HepG2 (cell line): ENCODE data around the gene SDE2. TPM values are rescaled to one million over a fixed set of nuclear protein-coding genes. Genes with fewer than 3 reads are reported as not detected.

ENCODE experiments used
- ATAC-seq: fragments of 200-7000 bp; cut with Tn5 transposase; 3 replicates; pipeline ENCODE4 v1.9.1; 2020; ENCODE audit warnings: mild to moderate bottlenecking, moderate library complexity
- BruUV-seq: library from RNA; stranded (reverse); fragments of 400-500 nt; replicated peaks from 2 replicates; lab custom pipeline; 2021; lab: Mats Ljungman, UMichigan
- CTCF ChIA-PET: fragments of 300-600 bp; formaldehyde crosslinking; extraction: SDS; loops from one replicate; lab custom pipeline; 2021; ENCODE audit warnings: low total read pairs, inconsistent platforms, low intra/inter-chr PET ratio; lab: Yijun Ruan, JAX
- POLR2A ChIA-PET: fragments of 350-600 bp; sonication (Branson Sonifier 250); formaldehyde crosslinking; loops from one replicate; lab custom pipeline; 2020; ENCODE audit warnings: antibody characterized with exemption, inconsistent platforms; lab: Yijun Ruan, JAX
- DNase-seq: peaks from one replicate; pipeline ENCODE4 v3.0.0-alpha.2; 2015; ENCODE audit warnings: low spot score
- FAIRE-seq: peaks from 3 replicates; lab custom pipeline; 2011; peaks lifted over from hg19 to GRCh38; lab: Jason Lieb, UNC
- H2AFZ ChIP-seq: one replicate; pipeline ENCODE4 v1.6.1; 2011; ENCODE audit warnings: low read length, inconsistent platforms
- H3K27ac ChIP-seq: fragments of 300-600 bp; 3 replicates; pipeline ENCODE4 v1.8.0; 2011; ENCODE audit warnings: mixed run types, mild to moderate bottlenecking, mixed read lengths, low read length, inconsistent platforms; ENCODE audit not compliant: insufficient read depth; ENCODE audit errors: extremely low read length
- H3K27me3 ChIP-seq, 2 experiments: fragments of 200-600 bp in 1 of 2; 2 replicates in 1 of 2; 3 replicates in 1 of 2; pipeline versions ENCODE4 v1.6.0 to v1.8.0; 2011; ENCODE audit warnings: low read length in 2 of 2, mild to moderate bottlenecking in 2 of 2, moderate library complexity in 2 of 2, inconsistent platforms in 1 of 2; ENCODE audit not compliant: insufficient read depth in 2 of 2, control insufficient read depth in 1 of 2
- H3K36me3 ChIP-seq, 2 experiments: fragments of 200-600 bp in 1 of 2; replicated peaks in 1 of 2; 2 replicates in 1 of 2; 3 replicates in 1 of 2; pipeline versions ENCODE4 v1.5.1 to v1.8.0; 2011; ENCODE audit warnings: low read length in 2 of 2, inconsistent platforms in 1 of 2; ENCODE audit not compliant: insufficient read depth in 2 of 2, control insufficient read depth in 1 of 2
- H3K4me1 ChIP-seq: 2 replicates; pipeline ENCODE4 v1.5.1; 2012; ENCODE audit warnings: low read length, inconsistent platforms; ENCODE audit not compliant: insufficient read depth
- H3K4me2 ChIP-seq: 2 replicates; pipeline ENCODE4 v1.6.0; 2011; ENCODE audit warnings: low read depth, low read length, inconsistent platforms
- H3K4me3 ChIP-seq, 3 experiments: fragments of 200-600 bp in 1 of 3; sonication (generic), shearing (Covaris generic) in 1 of 3; replicated peaks in 1 of 3; 2 replicates each; pipeline ENCODE4 v1.5.1; 2011 to 2016; ENCODE audit warnings: low read length in 3 of 3, inconsistent platforms in 2 of 3, low read depth in 2 of 3, mild to moderate bottlenecking in 2 of 3, control low read depth in 1 of 3, mixed read lengths in 1 of 3; ENCODE audit not compliant: insufficient read depth in 1 of 3
- H3K79me2 ChIP-seq: one replicate; pipeline ENCODE4 v1.6.1; 2011; ENCODE audit warnings: low read length, inconsistent platforms; ENCODE audit not compliant: insufficient read depth
- H3K9ac ChIP-seq: 2 replicates; pipeline ENCODE4 v1.6.0; 2011; ENCODE audit warnings: mild to moderate bottlenecking, low read depth, low read length, inconsistent platforms; ENCODE audit not compliant: insufficient read depth
- H3K9me3 ChIP-seq: 2 replicates; pipeline ENCODE4 v1.5.1; 2012; ENCODE audit warnings: mild to moderate bottlenecking, low read length
- H4K20me1 ChIP-seq: 2 replicates; pipeline ENCODE4 v1.6.0; 2011; ENCODE audit warnings: inconsistent platforms, mild to moderate bottlenecking, low read length, moderate library complexity; ENCODE audit not compliant: insufficient read depth
- GLI4 ChIP-seq: sonication (generic); formaldehyde crosslinking; IDR thresholded peaks from 2 replicates; pipeline ENCODE4 v1.5.1; 2020; ENCODE audit warnings: missing genetic modification reagents, mild to moderate bottlenecking, moderate library complexity, borderline replicate concordance
- KAT8 ChIP-seq: IDR thresholded peaks from 2 replicates; pipeline ENCODE4 v1.6.1; 2016; ENCODE audit warnings: missing genetic modification reagents, missing compliant biosample characterization
- MZF1 ChIP-seq: sonication (generic); formaldehyde crosslinking; IDR thresholded peaks from 2 replicates; pipeline ENCODE4 v1.8.1; 2023; ENCODE audit warnings: mild to moderate bottlenecking, missing genetic modification reagents, borderline replicate concordance
- NFKB2 ChIP-seq: sonication (generic); formaldehyde crosslinking; IDR thresholded peaks from 2 replicates; pipeline ENCODE4 v1.4.0; 2020; ENCODE audit warnings: missing genetic modification reagents, borderline replicate concordance
- NR2F2 ChIP-seq: IDR thresholded peaks from 2 replicates; pipeline ENCODE4 v1.6.1; 2012; ENCODE audit warnings: low read depth, inconsistent platforms, borderline replicate concordance
- NR3C1 ChIP-seq: sonication (generic); formaldehyde crosslinking; IDR thresholded peaks from 2 replicates; pipeline ENCODE4 v1.4.0; 2020; ENCODE audit warnings: missing genetic modification reagents
- RELA ChIP-seq: sonication (generic); formaldehyde crosslinking; IDR thresholded peaks from 2 replicates; pipeline ENCODE4 v1.4.0; 2020; ENCODE audit warnings: missing genetic modification reagents
- SMARCC2 ChIP-seq: fragments of 450-650 bp; IDR thresholded peaks from 2 replicates; pipeline ENCODE4 v1.6.1; 2017; ENCODE audit warnings: antibody characterized with exemption, mild to moderate bottlenecking
- SRY ChIP-seq: sonication (generic); formaldehyde crosslinking; IDR thresholded peaks from 2 replicates; pipeline ENCODE4 v1.8.0; 2022; ENCODE audit warnings: mild to moderate bottlenecking, missing genetic modification reagents
- TBX2 ChIP-seq: sonication (generic); formaldehyde crosslinking; IDR thresholded peaks from 2 replicates; pipeline ENCODE4 v1.5.0; 2020; ENCODE audit warnings: missing genetic modification reagents, mild to moderate bottlenecking, borderline replicate concordance
- THAP9 ChIP-seq: sonication (generic); formaldehyde crosslinking; IDR thresholded peaks from 2 replicates; pipeline ENCODE4; 2020; ENCODE audit warnings: missing genetic modification reagents, mild to moderate bottlenecking, borderline replicate concordance
- ZNF136 ChIP-seq: sonication (generic); formaldehyde crosslinking; IDR thresholded peaks from 2 replicates; pipeline ENCODE4 v1.8.1; 2022; ENCODE audit warnings: low read depth, mild to moderate bottlenecking, moderate library complexity, missing genetic modification reagents
- WGBS: methylation state at CpG from one replicate; pipeline ENCODE4 v1.1.6; 2017; ENCODE audit warnings: low lambda C conversion rate; 5-methylcytosine and 5-hydroxymethylcytosine counted together
- in situ Hi-C: cut with HindIII; loops from 2 replicates; pipeline ENCODE4 v1.10.0; 2017; ENCODE audit warnings: low pct_unique_long_range_greater_than_20kb; ENCODE audit not compliant: extremely low pct_ligation_motif_present
- intact Hi-C: fragments of 100-400 bp; cut with micrococcal nuclease; formaldehyde crosslinking; loops from one replicate; pipeline ENCODE4 v1.10.0; 2022; ENCODE audit not compliant: unreplicated experiment
- polyA plus RNA-seq, 8 experiments: library from polyadenylated mRNA; depleted of rRNA in 3 of 8; stranded (reverse) in 7 of 8; unstranded in 1 of 8; fragments of >200 nt; fragmentation: Illumina TruSeq in 4 of 8; extraction: Trizol in 4 of 8; gene quantifications; 2 replicates each; pipeline versions ENCODE4 v1.2.1 to v1.2.3, GENCODE V29; 2011 to 2016; ENCODE audit warnings: low read depth in 4 of 8, missing spikeins in 1 of 8, mixed read lengths in 1 of 8; ENCODE audit not compliant: insufficient read depth in 1 of 8
- total RNA-seq, 5 experiments: library from RNA; depleted of rRNA; stranded (reverse); fragments of >200 nt; fragmentation: Illumina TruSeq; extraction: Trizol; gene quantifications; 2 replicates each; pipeline ENCODE4 v1.2.3, GENCODE V29; 2016; ENCODE audit warnings: low read depth in 1 of 5
- TF ChIP-seq, protein P1 (sequence below): sonication (generic); formaldehyde crosslinking; IDR thresholded peaks from 2 replicates; pipeline ENCODE4 v1.4.0; 2020; ENCODE audit warnings: missing genetic modification reagents, borderline replicate concordance
- TF ChIP-seq, protein P2 (sequence below): sonication (generic); formaldehyde crosslinking; IDR thresholded peaks from 2 replicates; pipeline ENCODE4 v1.9.0; 2022; ENCODE audit warnings: low read depth, missing genetic modification reagents

The SDE2 gene
- total and polyA plus RNA-seq, 2 of the 13 experiments (the other 11 are each of a cell fraction or from before 2014, with no cell fraction given): 10.8 to 19.6 TPM

DNA sequence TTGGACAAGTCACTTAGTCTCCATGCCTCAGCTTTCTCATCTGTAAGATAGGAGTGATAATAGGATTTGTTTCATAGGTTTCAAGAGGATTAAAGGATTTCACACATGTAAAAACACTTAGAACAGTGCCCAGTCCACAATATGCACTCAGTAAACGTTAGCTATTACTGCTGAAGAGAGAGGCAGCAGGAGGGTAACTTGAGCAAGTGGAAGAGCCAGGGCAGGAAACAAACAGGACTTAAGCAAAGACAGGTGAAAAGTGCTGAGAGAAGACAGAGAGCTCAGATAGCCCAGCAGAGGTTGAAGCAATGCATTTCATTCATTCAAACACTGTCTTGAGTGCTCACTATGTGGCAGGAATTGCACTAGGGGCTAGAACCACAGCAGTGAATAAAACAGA, 42.3 kb upstream of the SDE2 start:
- intact Hi-C loops (no loop called here), in situ Hi-C loops (no loop called here)
- Histone ChIP-seq H3K79me2 (no peaks in the 10 kb centered on the region), H3K9me3 (no peaks in the 10 kb centered on the region), H3K4me3 (no peak overlapping the region), H3K9ac (no peak overlapping the region), H3K27me3 (no peaks in the 10 kb centered on the region), H3K4me2 (no peak overlapping the region), H3K36me3 (no peaks in the 10 kb centered on the region), H4K20me1 (no peaks in the 10 kb centered on the region), H3K27ac (no peak overlapping the region), H2AFZ (no peak overlapping the region), H3K4me1 (peaks cover 9% of the 10 kb centered on the region)
- WGBS: 3% methylated on average over 1 of the region's 1 CpG
- FAIRE-seq (no peak), DNase-seq (no peak), ATAC-seq (no peak)
- no TSS peak for BruUV-seq
- TF ChIP-seq RELA (no peak), NR3C1 (CRISPR knock-in tag) (no peak), NFKB2 (CRISPR knock-in tag) (no peak), TBX2 (CRISPR knock-in tag) (no peak), MZF1 (CRISPR knock-in tag) (no peak), NR2F2 (no peak), ZNF136 (no peak), SRY (no peak), GLI4 (no peak), KAT8 (no peak), THAP9 (CRISPR knock-in tag) (no peak), SMARCC2 (no peak)
- TF ChIP-seq, protein P1, sequence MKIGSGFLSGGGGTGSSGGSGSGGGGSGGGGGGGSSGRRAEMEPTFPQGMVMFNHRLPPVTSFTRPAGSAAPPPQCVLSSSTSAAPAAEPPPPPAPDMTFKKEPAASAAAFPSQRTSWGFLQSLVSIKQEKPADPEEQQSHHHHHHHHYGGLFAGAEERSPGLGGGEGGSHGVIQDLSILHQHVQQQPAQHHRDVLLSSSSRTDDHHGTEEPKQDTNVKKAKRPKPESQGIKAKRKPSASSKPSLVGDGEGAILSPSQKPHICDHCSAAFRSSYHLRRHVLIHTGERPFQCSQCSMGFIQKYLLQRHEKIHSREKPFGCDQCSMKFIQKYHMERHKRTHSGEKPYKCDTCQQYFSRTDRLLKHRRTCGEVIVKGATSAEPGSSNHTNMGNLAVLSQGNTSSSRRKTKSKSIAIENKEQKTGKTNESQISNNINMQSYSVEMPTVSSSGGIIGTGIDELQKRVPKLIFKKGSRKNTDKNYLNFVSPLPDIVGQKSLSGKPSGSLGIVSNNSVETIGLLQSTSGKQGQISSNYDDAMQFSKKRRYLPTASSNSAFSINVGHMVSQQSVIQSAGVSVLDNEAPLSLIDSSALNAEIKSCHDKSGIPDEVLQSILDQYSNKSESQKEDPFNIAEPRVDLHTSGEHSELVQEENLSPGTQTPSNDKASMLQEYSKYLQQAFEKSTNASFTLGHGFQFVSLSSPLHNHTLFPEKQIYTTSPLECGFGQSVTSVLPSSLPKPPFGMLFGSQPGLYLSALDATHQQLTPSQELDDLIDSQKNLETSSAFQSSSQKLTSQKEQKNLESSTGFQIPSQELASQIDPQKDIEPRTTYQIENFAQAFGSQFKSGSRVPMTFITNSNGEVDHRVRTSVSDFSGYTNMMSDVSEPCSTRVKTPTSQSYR (CRISPR knock-in tag): no peak
- TF ChIP-seq, protein P2, sequence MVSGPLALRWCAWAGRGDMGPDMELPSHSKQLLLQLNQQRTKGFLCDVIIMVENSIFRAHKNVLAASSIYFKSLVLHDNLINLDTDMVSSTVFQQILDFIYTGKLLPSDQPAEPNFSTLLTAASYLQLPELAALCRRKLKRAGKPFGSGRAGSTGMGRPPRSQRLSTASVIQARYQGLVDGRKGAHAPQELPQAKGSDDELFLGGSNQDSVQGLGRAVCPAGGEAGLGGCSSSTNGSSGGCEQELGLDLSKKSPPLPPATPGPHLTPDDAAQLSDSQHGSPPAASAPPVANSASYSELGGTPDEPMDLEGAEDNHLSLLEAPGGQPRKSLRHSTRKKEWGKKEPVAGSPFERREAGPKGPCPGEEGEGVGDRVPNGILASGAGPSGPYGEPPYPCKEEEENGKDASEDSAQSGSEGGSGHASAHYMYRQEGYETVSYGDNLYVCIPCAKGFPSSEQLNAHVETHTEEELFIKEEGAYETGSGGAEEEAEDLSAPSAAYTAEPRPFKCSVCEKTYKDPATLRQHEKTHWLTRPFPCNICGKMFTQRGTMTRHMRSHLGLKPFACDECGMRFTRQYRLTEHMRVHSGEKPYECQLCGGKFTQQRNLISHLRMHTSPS: no peak
- ChIA-PET CTCF (no interaction called here), POLR2A (interaction anchor here (0.8 kb wide), 1 partner anchor 42 kb away, joined by 3 read pairs; the partner anchor contains the start of gene SDE2)
